ENCODE results near the gene TMEM215. TPM values are rescaled to one million over a fixed set of nuclear protein-coding genes. Genes with fewer than 3 reads are reported as not detected.

Gene TMEM215
- total RNA-seq, 1 experiment from 2014 or later, result 0.28 TPM

DNA sequence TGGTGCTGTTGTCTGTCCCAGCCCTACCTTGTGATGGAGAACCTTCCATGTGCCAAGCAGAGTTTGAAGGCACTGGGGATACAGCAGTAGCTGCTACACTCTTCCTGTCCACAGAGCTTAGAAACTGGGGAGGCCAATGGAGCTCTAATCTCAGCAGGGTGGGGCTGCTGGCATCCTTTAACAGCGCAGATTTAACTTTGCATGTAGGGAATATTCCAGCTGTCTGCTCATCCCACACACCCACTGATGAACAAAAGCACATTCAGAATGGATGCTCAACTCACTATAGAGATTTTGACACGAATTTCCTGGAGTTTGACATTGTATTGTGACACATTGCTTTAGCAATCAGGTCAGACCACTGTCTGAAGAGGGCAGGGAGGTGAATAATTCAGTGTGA is 49.0 kb downstream of the TMEM215 start:
- Histone ChIP-seq H2BK15ac (ENCODE audit: low read depth, low read length) (no peak overlapping the region), H3K4me2 (ENCODE audit: insufficient read depth, insufficient read length, low read length) (no peak overlapping the region), H2BK20ac (ENCODE audit: low read depth, low read length, poor library complexity, severe bottlenecking) (no peak overlapping the region), H2BK5ac (ENCODE audit: insufficient read length, low read length) (no peak overlapping the region), H2BK12ac (ENCODE audit: insufficient read length, low read depth, low read length) (no peak overlapping the region), H3K18ac (ENCODE audit: insufficient read length, low read depth, low read length) (no peak overlapping the region), H3K9ac (ENCODE audit: extremely low read depth, insufficient read length, low read length) (no peak overlapping the region), H4K5ac (ENCODE audit: insufficient read length, low read depth, low read length) (no peak overlapping the region), H3T11ph (ENCODE audit: low read length) (no peak overlapping the region), H4K8ac (replicated peaks; ENCODE audit: insufficient read length, low read depth, low read length) (no peak overlapping the region), H3K23ac (ENCODE audit: insufficient read length, low read depth, low read length) (no peak overlapping the region), H3K14ac (ENCODE audit: insufficient read depth, low read length) (no peak overlapping the region), H3K56ac (ENCODE audit: insufficient read length, low read depth, low read length) (no peak overlapping the region), H3K4ac (ENCODE audit: low read depth, low read length) (no peak overlapping the region), H2AK5ac (ENCODE audit: insufficient read length, low read length) (no peak overlapping the region), H3K9me3 (ENCODE audit: control insufficient read depth, low read depth, low read length) (no peaks in the 10 kb centered on the region), H3K27me3 (ENCODE audit: insufficient read depth, low read length) (no peaks in the 10 kb centered on the region), H3K79me2 (ENCODE audit: insufficient read depth, low read length) (no peaks in the 10 kb centered on the region), H3K23me2 (ENCODE audit: insufficient read length, low read depth, low read length, poor library complexity, severe bottlenecking) (no peaks in the 10 kb centered on the region), H4K20me1 (ENCODE audit: control insufficient read depth, insufficient read depth, insufficient read length) (no peaks in the 10 kb centered on the region), H3K4me1 (ENCODE audit: insufficient read depth, low read length) (no peaks in the 10 kb centered on the region; the same call in 1 of the 2 replicates), H3K79me1 (ENCODE audit: insufficient read depth, low read depth, low read length, poor library complexity, severe bottlenecking) (no peaks in the 10 kb centered on the region), H2BK120ac (ENCODE audit: low read depth, low read length, poor library complexity, severe bottlenecking) (no peak overlapping the region), H3K27ac (ENCODE audit: insufficient read length, low read depth, low read length) (no peak overlapping the region), H2AFZ (ENCODE audit: low read length) (no peak overlapping the region), H4K91ac (ENCODE audit: insufficient read length, low read depth, low read length) (no peak overlapping the region)
- no CpG with 5 or more reads among the region's 2 CpGs for WGBS (ENCODE audit: extremely low coverage, insufficient read length, low lambda C conversion rate)
- Mint-ChIP-seq H3K27ac (no peak overlapping the region), H3K4me3 (no peak overlapping the region), H3K27me3 (ENCODE audit: low read depth) (peaks cover 14% of the 10 kb centered on the region), H3K9me3 (peaks cover 3 to 6% of the 10 kb centered on the region in 2 experiments; a peak in 4 of 5 replicates), H3K36me3 (ENCODE audit: insufficient read depth in 1 of 3, low read depth in 3 of 3) (peaks cover 0 to 3% (median 0%) of the 10 kb centered on the region in 3 experiments; a peak in 1 of 7 replicates), H3K4me1 (peaks cover 17 to 20% of the 10 kb centered on the region in 2 experiments)
- no peak for DNase-seq
- TF ChIP-seq, protein P1, sequence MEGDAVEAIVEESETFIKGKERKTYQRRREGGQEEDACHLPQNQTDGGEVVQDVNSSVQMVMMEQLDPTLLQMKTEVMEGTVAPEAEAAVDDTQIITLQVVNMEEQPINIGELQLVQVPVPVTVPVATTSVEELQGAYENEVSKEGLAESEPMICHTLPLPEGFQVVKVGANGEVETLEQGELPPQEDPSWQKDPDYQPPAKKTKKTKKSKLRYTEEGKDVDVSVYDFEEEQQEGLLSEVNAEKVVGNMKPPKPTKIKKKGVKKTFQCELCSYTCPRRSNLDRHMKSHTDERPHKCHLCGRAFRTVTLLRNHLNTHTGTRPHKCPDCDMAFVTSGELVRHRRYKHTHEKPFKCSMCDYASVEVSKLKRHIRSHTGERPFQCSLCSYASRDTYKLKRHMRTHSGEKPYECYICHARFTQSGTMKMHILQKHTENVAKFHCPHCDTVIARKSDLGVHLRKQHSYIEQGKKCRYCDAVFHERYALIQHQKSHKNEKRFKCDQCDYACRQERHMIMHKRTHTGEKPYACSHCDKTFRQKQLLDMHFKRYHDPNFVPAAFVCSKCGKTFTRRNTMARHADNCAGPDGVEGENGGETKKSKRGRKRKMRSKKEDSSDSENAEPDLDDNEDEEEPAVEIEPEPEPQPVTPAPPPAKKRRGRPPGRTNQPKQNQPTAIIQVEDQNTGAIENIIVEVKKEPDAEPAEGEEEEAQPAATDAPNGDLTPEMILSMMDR (conservative IDR thresholded peaks at IDR 0.05), result no peak

Other genes with a start within 250 kb of the TMEM215 start
- gene SMIM27, start 231.2 kb upstream of the TMEM215 start, total RNA-seq (2021), result 12.2 and 15.7 TPM in 2 replicates
- gene TOPORS, start 231.0 kb upstream of the TMEM215 start, total RNA-seq (2021), result 30.2 and 31.9 TPM in 2 replicates
- 60.2 and 66.4 TPM in 2 replicates for gene NDUFB6, start 210.4 kb upstream of the TMEM215 start, total RNA-seq (2021)
- gene TAF1L, start 147.9 kb upstream of the TMEM215 start, total RNA-seq (2021), result not detected in 2 replicates
- 41.6 and 46.2 TPM in 2 replicates for gene APTX, start 218.1 kb downstream of the TMEM215 start, total RNA-seq (2021)
- gene DNAJA1, start 241.7 kb downstream of the TMEM215 start, total RNA-seq (2021), result 217 and 218 TPM in 2 replicates